Retinal pigment epithelial cell (primary cell): ENCODE measurements around the gene TMEM154.

Experiments used
- DNase-seq: peaks from one replicate; pipeline ENCODE4 v3.0.0-alpha.2; 2010; ENCODE audit warnings: low read depth
- H3K4me3 ChIP-seq: 2 replicates; pipeline ENCODE4 v1.5.1; 2011; ENCODE audit warnings: mild to moderate bottlenecking, low read length, control low read depth, moderate library complexity
- TF ChIP-seq, protein P1 (sequence below): conservative IDR thresholded peaks from 2 replicates; pipeline ENCODE4 v1.5.1; 2011; ENCODE audit warnings: low read depth, low read length, control low read depth, inconsistent platforms

The TMEM154 gene

DNA sequence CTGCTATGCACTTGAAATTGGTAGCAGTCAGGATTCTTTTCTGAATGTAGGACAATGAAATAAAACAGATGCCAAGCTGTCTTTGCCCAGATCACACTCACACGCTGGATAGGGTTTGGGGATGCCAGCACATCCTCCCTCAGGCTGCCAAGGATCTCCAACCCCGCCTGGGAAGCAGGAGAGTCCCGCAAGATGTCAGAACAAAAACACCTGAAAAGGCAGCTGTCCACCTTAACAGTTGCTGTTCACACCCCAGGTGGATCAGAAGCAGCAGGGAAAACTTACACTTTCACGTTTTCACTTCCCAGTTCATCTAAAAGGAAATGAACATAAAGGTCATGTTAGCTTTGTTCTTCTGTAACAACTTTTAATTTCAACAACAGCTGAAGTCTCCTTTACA is 35.7 kb downstream of the TMEM154 start:
- TF ChIP-seq, protein P1, sequence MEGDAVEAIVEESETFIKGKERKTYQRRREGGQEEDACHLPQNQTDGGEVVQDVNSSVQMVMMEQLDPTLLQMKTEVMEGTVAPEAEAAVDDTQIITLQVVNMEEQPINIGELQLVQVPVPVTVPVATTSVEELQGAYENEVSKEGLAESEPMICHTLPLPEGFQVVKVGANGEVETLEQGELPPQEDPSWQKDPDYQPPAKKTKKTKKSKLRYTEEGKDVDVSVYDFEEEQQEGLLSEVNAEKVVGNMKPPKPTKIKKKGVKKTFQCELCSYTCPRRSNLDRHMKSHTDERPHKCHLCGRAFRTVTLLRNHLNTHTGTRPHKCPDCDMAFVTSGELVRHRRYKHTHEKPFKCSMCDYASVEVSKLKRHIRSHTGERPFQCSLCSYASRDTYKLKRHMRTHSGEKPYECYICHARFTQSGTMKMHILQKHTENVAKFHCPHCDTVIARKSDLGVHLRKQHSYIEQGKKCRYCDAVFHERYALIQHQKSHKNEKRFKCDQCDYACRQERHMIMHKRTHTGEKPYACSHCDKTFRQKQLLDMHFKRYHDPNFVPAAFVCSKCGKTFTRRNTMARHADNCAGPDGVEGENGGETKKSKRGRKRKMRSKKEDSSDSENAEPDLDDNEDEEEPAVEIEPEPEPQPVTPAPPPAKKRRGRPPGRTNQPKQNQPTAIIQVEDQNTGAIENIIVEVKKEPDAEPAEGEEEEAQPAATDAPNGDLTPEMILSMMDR: no peak
- no peak overlapping the region for H3K4me3 ChIP-seq
- DNase-seq: no peak

DNA sequence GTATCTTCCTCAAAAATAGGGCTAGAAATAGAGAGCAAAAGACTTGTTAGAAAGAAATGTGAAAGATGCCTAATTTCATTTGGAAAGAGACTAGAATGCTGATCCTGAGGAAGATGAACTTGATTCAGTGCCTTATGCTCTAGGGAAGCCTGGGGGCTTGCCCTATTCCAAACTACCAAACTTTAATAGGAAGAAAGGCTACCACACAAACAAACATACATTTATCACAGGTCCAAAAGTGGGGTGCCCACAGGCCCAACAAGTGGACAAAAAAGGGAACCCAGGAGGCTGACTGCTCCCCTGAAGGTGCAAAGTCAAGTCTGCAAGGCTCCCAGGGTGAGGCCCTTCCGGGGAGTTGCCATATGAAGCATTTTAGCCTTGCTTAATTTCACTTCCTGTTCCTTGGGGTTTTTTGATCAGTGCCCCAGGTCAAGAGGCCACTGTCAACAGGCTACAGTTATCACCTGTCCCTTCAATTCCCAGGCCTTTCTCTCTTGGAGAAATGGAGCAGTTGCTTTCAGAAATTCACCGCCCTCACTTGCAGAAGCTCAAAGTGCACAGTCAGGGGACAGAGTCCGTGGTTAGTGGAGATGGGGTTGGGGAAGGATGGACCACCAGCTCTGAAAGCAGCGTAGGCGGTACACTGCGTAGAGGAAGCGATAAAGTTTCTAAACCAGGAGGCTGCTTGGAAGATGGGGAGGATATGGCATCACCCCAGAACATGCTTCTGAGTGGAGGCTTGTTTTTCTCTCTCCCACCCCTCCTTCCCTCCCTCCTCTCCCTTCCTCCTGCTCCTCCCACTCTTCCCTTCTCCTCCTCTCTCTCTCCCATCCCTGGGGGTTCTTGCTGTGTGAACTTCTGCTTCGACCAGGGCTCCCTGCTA is 36.4 kb downstream of the TMEM154 start:
- DNase-seq: no peak
- TF ChIP-seq, protein P1: no peak
- no peak overlapping the region for H3K4me3 ChIP-seq

DNA sequence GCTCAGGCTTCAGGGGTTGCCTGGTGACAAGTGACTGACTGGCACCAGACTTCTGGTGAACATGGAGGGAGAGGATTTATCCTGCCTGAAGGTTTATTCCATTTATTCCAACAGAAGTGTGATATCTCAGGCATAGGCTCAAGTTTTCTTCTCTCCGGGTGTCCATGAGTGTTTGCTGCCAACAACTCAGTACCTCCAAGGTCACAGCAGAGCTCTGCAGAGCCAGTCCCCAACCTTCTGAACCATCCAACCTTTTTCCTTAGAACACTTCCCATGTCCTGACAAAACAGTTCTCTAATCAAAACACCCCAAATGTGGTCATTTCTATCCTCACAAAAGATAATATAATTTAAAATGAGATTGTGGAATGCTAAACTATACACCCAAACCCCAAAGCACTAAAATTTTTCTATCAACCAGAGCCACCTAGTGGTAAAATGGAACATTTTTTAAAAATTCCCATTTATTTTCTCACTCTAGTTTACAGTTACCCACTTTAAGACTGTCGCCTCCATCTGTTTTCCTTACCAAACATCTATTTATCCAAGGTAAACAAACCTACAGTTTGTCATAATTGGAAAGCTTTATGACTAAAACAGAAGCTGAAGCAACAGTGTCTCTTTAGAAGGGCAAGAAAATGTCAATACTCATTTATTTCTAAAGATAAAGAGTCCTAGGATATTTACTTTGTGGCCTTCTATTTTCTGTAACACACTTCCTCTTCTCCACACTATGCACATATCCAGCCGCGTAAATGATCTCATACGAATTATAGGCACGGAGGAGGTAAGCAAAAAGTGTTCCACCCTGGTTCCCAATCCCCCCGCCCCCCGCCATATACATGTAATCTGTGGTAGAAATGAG is 39.5 kb downstream of the TMEM154 start:
- DNase-seq: no peak
- H3K4me3 ChIP-seq: no peak overlapping the region
- TF ChIP-seq, protein P1: peak; percentile 44

DNA sequence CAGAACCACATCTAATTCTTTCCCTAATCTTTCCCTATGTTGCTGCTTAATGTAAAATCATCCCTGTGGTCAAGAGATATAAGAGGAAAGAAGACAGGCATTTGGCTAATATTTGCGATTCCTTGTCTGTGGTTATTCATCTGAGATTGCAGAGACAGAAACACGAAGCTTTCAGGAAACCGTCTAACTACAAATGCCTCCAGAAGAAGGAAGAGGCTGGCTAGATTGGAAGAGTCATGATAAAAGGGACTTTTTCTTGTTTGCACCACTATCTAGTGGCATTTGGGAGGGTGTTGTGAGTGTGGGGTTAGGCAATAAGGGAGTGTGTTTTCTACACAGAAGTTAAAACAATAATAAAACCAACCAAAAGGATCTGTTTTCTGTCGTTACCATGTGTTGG is 43.9 kb downstream of the TMEM154 start:
- no peak for DNase-seq
- H3K4me3 ChIP-seq: no peak overlapping the region
- TF ChIP-seq, protein P1: no peak

DNA sequence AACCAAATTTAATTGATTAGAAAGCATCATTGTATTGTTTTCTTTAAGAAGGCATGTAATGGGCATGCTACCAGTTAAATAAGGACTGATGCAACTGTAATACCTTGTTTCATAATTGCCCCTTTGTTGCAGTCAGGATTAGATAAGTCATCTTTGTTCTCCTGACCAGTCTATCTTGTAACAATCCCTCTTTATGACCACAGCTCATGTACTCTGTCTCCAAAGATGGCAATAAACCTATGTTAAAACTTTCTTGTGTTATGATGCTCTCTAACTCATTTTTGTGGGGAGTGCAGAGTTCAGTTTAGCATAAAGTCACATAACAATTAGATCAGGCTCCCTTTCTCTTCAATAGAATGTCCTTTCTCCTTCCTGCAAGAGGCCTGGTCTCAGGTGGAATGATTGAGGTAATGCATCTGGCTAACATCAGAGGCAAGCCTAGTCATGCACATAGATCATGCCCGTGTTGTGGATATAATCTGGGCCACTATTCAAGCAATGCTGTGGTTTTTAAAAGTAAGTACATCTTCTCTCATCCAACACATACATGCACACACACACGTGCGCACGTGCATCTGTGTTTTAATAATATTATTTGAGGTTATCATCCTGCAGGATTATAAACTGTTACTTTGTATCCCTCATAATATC is 45.6 kb downstream of the TMEM154 start:
- no peak for DNase-seq
- TF ChIP-seq, protein P1: no peak

DNA sequence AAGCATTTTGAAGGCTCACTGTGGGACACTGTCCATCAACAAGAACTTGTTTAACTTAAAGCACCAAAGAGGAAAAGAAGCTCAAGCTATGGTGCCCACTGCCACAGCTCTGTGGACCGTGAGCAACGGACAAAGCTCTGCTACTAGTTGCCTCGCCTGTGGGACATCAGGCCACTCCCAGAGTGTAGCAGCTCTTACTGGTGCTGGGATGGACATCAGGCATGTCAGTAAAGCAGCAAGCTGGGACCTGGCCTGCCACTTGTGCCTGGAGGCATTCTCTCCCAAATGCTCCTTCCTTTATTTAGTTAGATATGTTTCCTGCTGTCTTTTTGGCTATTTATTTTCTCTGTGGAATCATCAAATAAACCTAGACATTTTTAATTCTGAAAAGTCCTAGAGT is 46.7 kb downstream of the TMEM154 start:
- TF ChIP-seq, protein P1: no peak
- H3K4me3 ChIP-seq: no peak overlapping the region
- DNase-seq: no peak

More for the DNA sequence above, 45.6 kb downstream of the TMEM154 start:
- no peak overlapping the region for H3K4me3 ChIP-seq
